22Rv1 (cell line): ENCODE measurements around the gene GLRX3.

ENCODE experiments used
- H3K27ac ChIP-seq: fragments of 450-650 bp; 2 replicates; pipeline ENCODE4 v1.5.1; 2017
- ZFX ChIP-seq: fragments of 450-650 bp; IDR thresholded peaks from 2 replicates; pipeline ENCODE4 v1.6.1; 2017; ENCODE audit warnings: antibody characterized with exemption, borderline replicate concordance
- TF ChIP-seq, protein P1 (sequence below): fragments of 450-650 bp; IDR thresholded peaks from 2 replicates; pipeline ENCODE4 v1.5.1; 2017; ENCODE audit warnings: mild to moderate bottlenecking

The GLRX3 gene

DNA sequence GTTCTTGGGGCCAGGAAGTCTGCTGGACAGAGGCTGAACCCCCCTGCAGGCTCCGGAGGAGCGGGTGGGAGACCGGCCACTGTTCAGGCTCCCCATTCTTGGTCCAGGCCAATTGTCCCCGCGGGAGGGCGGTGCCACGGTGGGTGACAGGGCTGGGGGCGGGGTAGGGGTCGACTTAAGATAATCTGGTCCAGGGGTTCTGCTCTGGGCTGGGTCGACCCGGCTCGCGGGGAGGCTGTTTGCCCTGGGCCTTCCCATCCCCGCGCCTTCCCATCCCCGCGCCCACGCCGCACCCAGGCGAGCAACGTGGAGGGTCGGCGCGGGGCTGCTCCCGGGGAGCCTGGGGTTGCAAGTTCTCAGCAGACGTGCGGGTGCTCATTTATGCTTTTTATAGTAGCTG, 7.3 kb upstream of the GLRX3 start:
- TF ChIP-seq, protein P1, sequence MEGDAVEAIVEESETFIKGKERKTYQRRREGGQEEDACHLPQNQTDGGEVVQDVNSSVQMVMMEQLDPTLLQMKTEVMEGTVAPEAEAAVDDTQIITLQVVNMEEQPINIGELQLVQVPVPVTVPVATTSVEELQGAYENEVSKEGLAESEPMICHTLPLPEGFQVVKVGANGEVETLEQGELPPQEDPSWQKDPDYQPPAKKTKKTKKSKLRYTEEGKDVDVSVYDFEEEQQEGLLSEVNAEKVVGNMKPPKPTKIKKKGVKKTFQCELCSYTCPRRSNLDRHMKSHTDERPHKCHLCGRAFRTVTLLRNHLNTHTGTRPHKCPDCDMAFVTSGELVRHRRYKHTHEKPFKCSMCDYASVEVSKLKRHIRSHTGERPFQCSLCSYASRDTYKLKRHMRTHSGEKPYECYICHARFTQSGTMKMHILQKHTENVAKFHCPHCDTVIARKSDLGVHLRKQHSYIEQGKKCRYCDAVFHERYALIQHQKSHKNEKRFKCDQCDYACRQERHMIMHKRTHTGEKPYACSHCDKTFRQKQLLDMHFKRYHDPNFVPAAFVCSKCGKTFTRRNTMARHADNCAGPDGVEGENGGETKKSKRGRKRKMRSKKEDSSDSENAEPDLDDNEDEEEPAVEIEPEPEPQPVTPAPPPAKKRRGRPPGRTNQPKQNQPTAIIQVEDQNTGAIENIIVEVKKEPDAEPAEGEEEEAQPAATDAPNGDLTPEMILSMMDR: no peak
- TF ChIP-seq ZFX: no peak
- no peak overlapping the region for H3K27ac ChIP-seq

DNA sequence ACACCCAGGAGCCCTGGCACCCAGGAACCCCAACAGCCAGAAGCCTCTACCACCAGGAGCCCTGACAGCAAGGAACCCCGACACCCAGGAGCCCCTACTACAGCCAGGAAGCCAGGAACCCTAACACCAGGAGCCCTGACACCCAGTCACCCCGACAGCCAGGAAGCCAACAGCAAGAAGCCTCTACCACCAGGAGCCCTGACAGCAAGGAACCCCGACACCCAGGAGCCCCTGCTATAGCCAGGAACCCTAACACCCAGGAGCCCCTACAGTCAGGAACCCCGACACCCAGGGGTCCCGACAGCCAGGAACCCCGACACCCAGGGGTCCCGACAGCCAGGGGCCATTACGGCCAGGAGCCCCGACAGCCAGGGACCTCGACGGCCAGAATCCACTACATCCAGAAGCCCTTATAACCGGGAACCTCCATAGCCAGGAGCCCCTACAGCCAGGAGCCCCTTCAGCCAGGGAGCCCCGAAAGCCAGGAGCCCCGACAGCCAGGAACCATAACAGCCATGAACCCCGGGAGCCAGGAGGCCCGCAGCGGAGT, 440 bp upstream of the GLRX3 start:
- TF ChIP-seq, protein P1: no peak
- no peak for TF ChIP-seq ZFX
- H3K27ac ChIP-seq: peak overlapping the region; percentile 73

DNA sequence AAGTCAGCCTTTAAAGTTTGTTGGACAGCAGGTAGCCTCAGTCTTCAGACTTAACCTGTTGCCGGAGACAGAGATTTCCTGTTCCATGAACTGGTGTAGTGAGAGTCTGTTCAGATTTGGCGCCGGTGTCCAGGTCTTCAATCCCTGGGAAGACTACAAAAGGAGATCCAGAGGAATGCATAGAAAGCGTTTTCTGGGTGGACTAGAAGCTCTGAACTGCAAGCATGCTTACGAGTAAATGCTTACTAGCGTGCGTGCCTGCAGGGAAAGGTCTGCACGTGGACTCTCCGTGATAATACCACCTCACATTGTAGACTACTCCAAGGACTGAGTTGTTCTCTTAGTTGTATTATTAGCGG, 878 bp downstream of the GLRX3 start:
- TF ChIP-seq, protein P1: no peak
- TF ChIP-seq ZFX: no peak
- H3K27ac ChIP-seq: peak overlapping the region; percentile 73

DNA sequence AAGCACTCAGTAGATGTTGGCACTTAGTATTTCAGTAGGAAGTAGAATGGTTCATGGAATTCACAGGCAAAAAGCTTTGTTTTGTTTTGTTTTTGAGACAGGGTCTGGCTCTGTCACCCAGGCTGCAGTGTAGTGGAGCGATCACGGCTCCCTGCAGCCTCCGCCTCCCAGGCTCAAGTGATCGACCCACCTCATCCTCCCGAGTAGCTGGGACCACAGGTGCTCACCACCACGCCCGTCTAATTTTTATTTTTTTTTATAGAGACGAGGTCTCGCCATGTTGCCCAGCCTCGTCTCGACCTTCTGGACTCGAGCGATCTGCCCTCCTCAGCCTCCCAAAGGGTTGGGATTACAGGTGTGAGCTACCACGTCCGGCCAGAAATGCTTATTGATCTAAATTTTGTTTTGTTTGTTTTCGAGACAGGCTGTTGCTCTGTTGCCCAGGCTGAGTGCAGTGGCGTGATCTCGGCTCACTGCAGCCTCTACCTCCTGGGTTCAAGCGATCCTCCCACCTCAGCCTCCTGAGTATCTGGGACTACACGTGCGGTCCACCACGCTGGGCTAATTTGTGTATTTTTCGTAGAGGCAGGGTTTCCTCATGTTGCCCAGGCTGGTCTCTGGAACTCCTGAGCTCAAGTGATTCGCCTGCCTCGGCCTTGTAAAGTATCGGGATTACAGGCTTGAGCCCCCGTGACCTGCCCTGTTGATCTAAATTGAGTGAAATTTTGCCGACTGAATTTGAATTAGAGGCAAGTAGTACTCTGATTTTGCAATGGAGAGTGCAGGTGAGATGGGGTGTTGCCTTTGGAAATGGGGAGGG, 1.7 kb downstream of the GLRX3 start:
- TF ChIP-seq, protein P1: no peak
- TF ChIP-seq ZFX: no peak
- peak overlapping the region; percentile 73; the same call in 1 of the 2 replicates for H3K27ac ChIP-seq

GRCh38 chr10:130138479-130138866, 2.3 kb downstream of the GLRX3 start:
- no peak overlapping the region for H3K27ac ChIP-seq
- TF ChIP-seq, protein P1: no peak
- no peak for TF ChIP-seq ZFX

- no peak overlapping the region for H3K27ac ChIP-seq
- TF ChIP-seq ZFX: no peak
- TF ChIP-seq, protein P1: no peak
Measured at GRCh38 chr10:130140425-130140824, 4.2 kb downstream of the GLRX3 start.

GRCh38 chr10:130141038-130141437, 4.8 kb downstream of the GLRX3 start:
- no peak overlapping the region for H3K27ac ChIP-seq

More at GRCh38 chr10:130141038-130141437, 4.8 kb downstream of the GLRX3 start:
- TF ChIP-seq, protein P1: no peak
- TF ChIP-seq ZFX: no peak
